Body of pancreas (tissue), 4 donors: ENCODE measurements around the gene LAMA2.

Experiments
- POLR2A ChIP-seq, 3 donors: fragments of 450-650 bp; IDR thresholded peaks; one replicate each; pipeline ENCODE4 v1.6.1; 2016; ENCODE audit warnings: antibody characterized with exemption in 3 of 3, mild to moderate bottlenecking in 2 of 3
- TF ChIP-seq, protein P1 (sequence below), 7 experiments: fragments of 450-650 bp in 4 of 7; fragments of 200-600 bp in 3 of 7; sonication (generic) in 3 of 7; IDR thresholded peaks; one replicate each; pipeline ENCODE4 v1.5.1; 2016 to 2019; ENCODE audit warnings: antibody characterized with exemption in 7 of 7

DNA sequence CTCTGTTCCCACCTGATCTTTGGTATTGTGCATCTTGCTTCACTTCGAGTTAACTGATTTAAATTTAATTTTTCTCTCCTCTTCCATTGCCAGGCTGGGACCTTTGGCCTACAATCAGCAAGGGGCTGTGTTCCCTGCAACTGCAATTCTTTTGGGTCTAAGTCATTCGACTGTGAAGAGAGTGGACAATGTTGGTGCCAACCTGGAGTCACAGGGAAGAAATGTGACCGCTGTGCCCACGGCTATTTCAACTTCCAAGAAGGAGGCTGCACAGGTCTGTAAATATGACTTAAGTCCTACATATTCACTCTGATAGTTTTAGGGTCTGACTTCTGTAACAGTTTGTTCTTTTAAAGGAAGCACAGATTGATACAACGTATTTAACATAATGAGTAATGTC, 414.7 kb downstream of the LAMA2 start:
- TF ChIP-seq POLR2A (IDR thresholded peaks at IDR 0.05): no peak
- TF ChIP-seq, protein P1, sequence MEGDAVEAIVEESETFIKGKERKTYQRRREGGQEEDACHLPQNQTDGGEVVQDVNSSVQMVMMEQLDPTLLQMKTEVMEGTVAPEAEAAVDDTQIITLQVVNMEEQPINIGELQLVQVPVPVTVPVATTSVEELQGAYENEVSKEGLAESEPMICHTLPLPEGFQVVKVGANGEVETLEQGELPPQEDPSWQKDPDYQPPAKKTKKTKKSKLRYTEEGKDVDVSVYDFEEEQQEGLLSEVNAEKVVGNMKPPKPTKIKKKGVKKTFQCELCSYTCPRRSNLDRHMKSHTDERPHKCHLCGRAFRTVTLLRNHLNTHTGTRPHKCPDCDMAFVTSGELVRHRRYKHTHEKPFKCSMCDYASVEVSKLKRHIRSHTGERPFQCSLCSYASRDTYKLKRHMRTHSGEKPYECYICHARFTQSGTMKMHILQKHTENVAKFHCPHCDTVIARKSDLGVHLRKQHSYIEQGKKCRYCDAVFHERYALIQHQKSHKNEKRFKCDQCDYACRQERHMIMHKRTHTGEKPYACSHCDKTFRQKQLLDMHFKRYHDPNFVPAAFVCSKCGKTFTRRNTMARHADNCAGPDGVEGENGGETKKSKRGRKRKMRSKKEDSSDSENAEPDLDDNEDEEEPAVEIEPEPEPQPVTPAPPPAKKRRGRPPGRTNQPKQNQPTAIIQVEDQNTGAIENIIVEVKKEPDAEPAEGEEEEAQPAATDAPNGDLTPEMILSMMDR (IDR thresholded peaks at IDR 0.05): no peak
